ENCODE results near the gene RILPL2. TPM values are rescaled to one million over a fixed set of nuclear protein-coding genes. Genes with fewer than 3 reads are reported as not detected.

Gene RILPL2
- total and polyA plus RNA-seq, 2 of the 13 experiments (the other 11 are each of a cell fraction or from before 2014, with no cell fraction given), result 2.7 to 8.1 TPM

GRCh38 chr12:123410041-123410412 lies 26.5 kb downstream of the RILPL2 start:
- 100% methylated on average over 5 of the region's 5 CpGs for WGBS (ENCODE audit: low lambda C conversion rate)
- Histone ChIP-seq H3K4me2 (ENCODE audit: low read depth, low read length) (no peak overlapping the region), H3K79me2 (ENCODE audit: insufficient read depth, low read length) (no peaks in the 10 kb centered on the region), H3K9me3 (ENCODE audit: low read length) (no peaks in the 10 kb centered on the region), H3K9ac (ENCODE audit: insufficient read depth, low read depth, low read length) (no peak overlapping the region), H3K27me3 (ENCODE audit: control insufficient read depth in 1 of 2, insufficient read depth in 2 of 2, low read length in 2 of 2) (no peaks in the 10 kb centered on the region), H3K36me3 (replicated peaks in 1 of 2; ENCODE audit: control insufficient read depth in 1 of 2, insufficient read depth in 2 of 2, low read length in 2 of 2) (peaks cover 2 to 20% of the 10 kb centered on the region in 2 experiments; a peak in 4 of 5 replicates), H4K20me1 (ENCODE audit: insufficient read depth, low read length) (no peaks in the 10 kb centered on the region), H2AFZ (ENCODE audit: low read length) (no peak overlapping the region), H3K4me3 (replicated peaks in 1 of 3; ENCODE audit: insufficient read depth in 1 of 3, low read depth in 2 of 3, low read length in 3 of 3) (no peak overlapping the region), H3K27ac (ENCODE audit: extremely low read length, insufficient read depth, low read length) (no peak overlapping the region), H3K4me1 (ENCODE audit: insufficient read depth, low read length) (no peaks in the 10 kb centered on the region)
- intact Hi-C loops (cut with micrococcal nuclease; ENCODE audit: unreplicated experiment), result no loop called here
- DNase-seq (ENCODE audit: low spot score) (no peak), FAIRE-seq (no peak), ATAC-seq (no peak)
- in situ Hi-C loops (cut with HindIII; ENCODE audit: extremely low pct_ligation_motif_present, low pct_unique_long_range_greater_than_20kb), result no loop called here
- BruUV-seq (replicated peaks), result no TSS peak
- TF ChIP-seq ZNF432 (CRISPR knock-in tag; IDR thresholded peaks at IDR 0.05; ENCODE audit: borderline replicate concordance) (no peak), RCOR2 (CRISPR knock-in tag; IDR thresholded peaks at IDR 0.05) (no peak), ZNF713 (CRISPR knock-in tag; IDR thresholded peaks at IDR 0.05) (no peak), ZNF619 (CRISPR knock-in tag; IDR thresholded peaks at IDR 0.05) (no peak), ZNF720 (CRISPR knock-in tag; IDR thresholded peaks at IDR 0.05) (no peak), RAD21 (CRISPR knock-in tag; IDR thresholded peaks at IDR 0.05) (no peak), SRF (IDR thresholded peaks at IDR 0.05; ENCODE audit: low read depth, low read length) (no peak), HES4 (CRISPR knock-in tag; IDR thresholded peaks at IDR 0.05; ENCODE audit: borderline replicate concordance) (no peak), PHF5A (CRISPR knock-in tag; IDR thresholded peaks at IDR 0.05; ENCODE audit: low read depth, unreplicated experiment) (no peak), ZNF234 (CRISPR knock-in tag; conservative IDR thresholded peaks at IDR 0.05) (no peak), ARNT2 (CRISPR knock-in tag; IDR thresholded peaks at IDR 0.05; ENCODE audit: low read depth) (no peak), TFAP4 (IDR thresholded peaks at IDR 0.05; ENCODE audit: borderline replicate concordance, low read depth) (no peak), SP5 (CRISPR knock-in tag; IDR thresholded peaks at IDR 0.05; ENCODE audit: borderline replicate concordance, low read depth) (no peak), ZNF704 (CRISPR knock-in tag; IDR thresholded peaks at IDR 0.05; ENCODE audit: borderline replicate concordance) (no peak), ZNF644 (CRISPR knock-in tag; IDR thresholded peaks at IDR 0.05; ENCODE audit: low read depth) (no peak), BRD4 (CRISPR knock-in tag; IDR thresholded peaks at IDR 0.05) (no peak), TBX3 (IDR thresholded peaks at IDR 0.05; ENCODE audit: borderline replicate concordance) (no peak), NCOA5 (CRISPR knock-in tag; IDR thresholded peaks at IDR 0.05) (no peak), ZKSCAN8 (CRISPR knock-in tag; IDR thresholded peaks at IDR 0.05; ENCODE audit: borderline replicate concordance) (no peak), ZNF124 (CRISPR knock-in tag; IDR thresholded peaks at IDR 0.05) (no peak)
- ChIA-PET POLR2A (interaction anchor here (1.5 kb wide), 1 partner anchor 177 kb away, joined by 3 read pairs; the partner anchor contains the start of gene MPHOSPH9), CTCF (ENCODE audit: low intra/inter-chr PET ratio, low total read pairs) (no interaction called here)

Data from HepG2 (cell line).